Suprapubic skin (tissue), 4 donors: ENCODE data around the gene AP4S1.

Experiments
- CTCF ChIP-seq, 2 donors: fragments of 200-600 bp in 1 of 2; fragments of 450-650 bp in 1 of 2; sonication (generic) in 1 of 2; IDR thresholded peaks; one replicate each; pipeline ENCODE4 v1.5.1; 2016 to 2019; ENCODE audit warnings: antibody characterized with exemption in 2 of 2, mild to moderate bottlenecking in 1 of 2, moderate library complexity in 1 of 2
- POLR2A ChIP-seq, 2 donors: fragments of 450-650 bp; IDR thresholded peaks; one replicate each; pipeline ENCODE4 v1.6.1; 2017; ENCODE audit warnings: antibody characterized with exemption in 2 of 2, mild to moderate bottlenecking in 2 of 2, moderate library complexity in 2 of 2
- POLR2AphosphoS5 ChIP-seq, 3 donors: sonication (generic); formaldehyde crosslinking; IDR thresholded peaks; one replicate each; pipeline ENCODE4 v1.6.1; 2017; ENCODE audit warnings: antibody characterized with exemption in 3 of 3

GRCh38 chr14:31022386-31022785, 3.1 kb upstream of the AP4S1 start:
- TF ChIP-seq CTCF (IDR thresholded peaks at IDR 0.05) = no peak
- no peak for TF ChIP-seq POLR2A (IDR thresholded peaks at IDR 0.05)
- no peak for TF ChIP-seq POLR2AphosphoS5 (IDR thresholded peaks at IDR 0.05)
